GM10266 (cell line): ENCODE results near the gene ZIC1.

Experiments used
- DNase-seq: peaks from one replicate; pipeline ENCODE4 v3.0.0; 2012; ENCODE audit errors: extremely low spot score
- CTCF ChIP-seq: IDR thresholded peaks from 2 replicates; pipeline ENCODE4 v1.5.1; 2012; ENCODE audit warnings: mild to moderate bottlenecking, low read depth; ENCODE audit not compliant: control insufficient read depth, insufficient read depth; ENCODE audit errors: missing control alignments

ZIC1 gene

DNA sequence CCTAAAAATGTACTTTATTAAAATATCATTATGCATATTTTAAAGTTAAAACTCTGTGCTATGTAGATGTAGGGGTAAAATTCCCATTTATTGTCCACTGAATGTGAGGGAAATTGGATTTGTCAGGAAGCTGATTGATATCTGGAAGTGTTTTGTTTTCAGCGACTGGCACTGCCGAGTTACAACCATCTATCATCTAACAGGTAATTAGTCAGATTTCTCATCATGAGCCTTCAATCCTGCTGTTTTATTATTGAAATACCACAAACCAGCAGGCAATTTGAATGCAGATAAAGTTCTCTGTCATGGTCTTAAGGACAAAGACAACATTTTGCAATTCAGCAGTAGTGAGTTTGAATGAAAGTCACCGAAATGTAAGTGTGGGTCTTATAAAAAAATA is 40.5 kb downstream of the ZIC1 start:
- no peak for TF ChIP-seq CTCF
- DNase-seq, result no peak

- no peak for DNase-seq
- no peak for TF ChIP-seq CTCF
Observed at GRCh38 chr3:147458995-147459704, 50.0 kb downstream of the ZIC1 start.

GRCh38 chr3:147462856-147463255 is 53.7 kb downstream of the ZIC1 start:
- DNase-seq, result no peak
- no peak for TF ChIP-seq CTCF
